Measurements from ENCODE around the gene BEND7.
"Not testable (repeated sequence)": the region's sequence is repeated elsewhere in the genome, so short reads cannot be mapped to it uniquely, and the experiment has no call there.

Gene BEND7

DNA sequence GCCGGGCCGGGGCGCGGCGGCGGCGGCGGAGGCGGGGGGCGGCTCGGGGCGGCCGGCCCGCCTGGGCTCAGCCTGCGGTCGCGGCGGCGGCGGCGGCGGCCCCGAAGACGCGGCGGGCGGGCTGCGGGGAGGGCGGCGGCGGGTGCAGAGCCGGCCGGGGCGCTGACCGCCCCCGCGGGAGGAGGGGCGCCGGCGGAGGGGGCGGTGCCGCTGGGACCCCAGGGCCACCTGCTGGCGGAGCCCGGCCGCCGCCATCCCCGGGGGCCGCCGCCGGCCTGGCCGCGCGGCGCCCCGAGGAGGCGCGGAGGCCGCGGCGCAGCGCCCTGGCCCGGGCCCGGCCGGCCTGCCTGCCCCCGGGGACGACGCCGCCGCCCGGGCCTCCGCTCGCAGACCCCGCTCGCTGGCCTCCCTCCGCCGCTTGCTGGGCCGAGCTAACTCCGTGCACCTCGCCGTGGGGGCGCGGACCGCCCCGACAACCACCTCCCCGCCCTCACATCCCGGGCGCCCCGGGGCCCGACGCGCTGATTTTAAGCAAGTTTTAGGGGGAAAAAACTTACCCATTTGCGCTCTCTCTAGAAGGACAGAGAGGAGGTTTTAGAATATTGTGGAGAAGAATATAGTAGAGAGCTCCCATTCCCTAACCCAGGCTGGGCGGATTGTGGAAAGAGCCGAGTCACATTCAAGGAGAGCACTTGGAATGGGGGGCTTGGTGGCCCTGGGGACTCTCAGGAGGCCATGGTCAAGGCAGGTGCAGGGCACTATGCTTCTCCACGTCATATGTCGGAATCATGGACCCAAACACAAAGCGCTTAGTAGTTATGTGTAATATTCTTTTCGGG, at the start of gene BEND7:
Gene BEND7 (minus strand): TSS at position 140 of the 839 bp plus-strand sequence. CDS start 481 bp downstream, outside the sequence.
- DNase-seq (ENCODE audit: low spot score) = peak; percentile 57

- DNase-seq (ENCODE audit: low spot score) = no peak
Measured at GRCh38 chr10:13573960-13574359, 45.1 kb upstream of the BEND7 start.

DNA sequence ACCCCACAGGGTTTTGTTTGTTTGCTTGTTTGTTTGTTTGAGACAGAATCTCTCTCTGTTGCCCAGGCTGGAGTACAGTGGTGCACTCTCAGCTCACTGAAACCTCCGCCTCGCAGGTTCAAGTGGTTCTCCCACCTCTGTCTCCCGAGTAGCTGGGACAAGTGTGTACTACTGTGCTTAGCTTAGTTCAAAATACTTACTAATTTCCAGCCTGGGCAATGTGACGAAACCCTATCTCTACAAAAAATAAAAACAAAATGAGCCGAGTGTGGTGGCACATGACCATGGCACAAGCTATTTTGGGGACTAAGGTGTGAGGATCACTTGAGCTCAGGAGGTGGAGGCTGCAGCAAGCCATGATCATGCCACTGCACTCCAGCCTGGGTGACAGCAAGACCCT, 42.7 kb upstream of the BEND7 start:
- no peak for DNase-seq (ENCODE audit: low spot score)

GRCh38 chr10:13567030-13567429, 38.2 kb upstream of the BEND7 start:
- DNase-seq (ENCODE audit: low spot score) = no peak

DNA sequence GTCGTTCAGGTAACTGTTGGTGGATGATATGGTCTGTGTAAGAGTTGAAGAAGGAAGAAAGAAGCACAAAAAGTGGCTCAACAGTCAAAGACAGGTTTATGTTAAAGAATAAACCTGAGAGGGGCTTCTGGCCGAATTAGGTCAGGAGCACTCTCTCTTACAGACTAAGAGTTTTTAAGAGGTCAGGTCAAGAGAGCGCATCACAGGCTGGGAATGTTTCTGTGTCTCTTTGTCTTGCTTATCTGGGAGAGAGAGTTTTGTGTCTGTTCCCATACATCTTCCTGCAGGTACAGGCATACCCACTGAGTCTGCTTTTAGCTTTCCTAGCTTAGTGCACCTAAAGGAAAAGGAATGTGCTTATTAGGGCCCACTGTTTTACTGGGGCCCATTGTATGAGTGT, 35.8 kb upstream of the BEND7 start:
- DNase-seq (ENCODE audit: low spot score) = no peak

GRCh38 chr10:13563481-13564445, 34.9 kb upstream of the BEND7 start:
- DNase-seq (ENCODE audit: low spot score) = no peak

DNA sequence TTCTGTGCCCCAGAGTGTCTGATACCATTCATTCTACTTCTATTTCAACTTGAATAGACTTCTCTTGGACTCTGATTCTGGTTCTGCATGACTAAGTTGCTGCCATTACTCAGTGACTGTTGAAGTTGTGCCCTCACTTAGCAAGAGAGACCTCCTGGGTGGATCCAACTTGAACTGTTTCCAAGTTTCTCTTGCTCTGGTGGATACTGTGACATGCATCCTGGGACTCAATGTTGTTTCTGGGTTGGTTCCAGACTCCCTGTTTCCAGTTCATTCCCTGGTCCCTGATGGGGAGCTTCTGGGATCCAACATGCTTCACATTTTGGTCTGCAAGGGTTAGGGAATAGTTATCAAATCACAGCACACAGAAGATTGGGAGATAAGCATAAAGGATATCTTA, 31.8 kb upstream of the BEND7 start:
- no peak for DNase-seq (ENCODE audit: low spot score)

DNA sequence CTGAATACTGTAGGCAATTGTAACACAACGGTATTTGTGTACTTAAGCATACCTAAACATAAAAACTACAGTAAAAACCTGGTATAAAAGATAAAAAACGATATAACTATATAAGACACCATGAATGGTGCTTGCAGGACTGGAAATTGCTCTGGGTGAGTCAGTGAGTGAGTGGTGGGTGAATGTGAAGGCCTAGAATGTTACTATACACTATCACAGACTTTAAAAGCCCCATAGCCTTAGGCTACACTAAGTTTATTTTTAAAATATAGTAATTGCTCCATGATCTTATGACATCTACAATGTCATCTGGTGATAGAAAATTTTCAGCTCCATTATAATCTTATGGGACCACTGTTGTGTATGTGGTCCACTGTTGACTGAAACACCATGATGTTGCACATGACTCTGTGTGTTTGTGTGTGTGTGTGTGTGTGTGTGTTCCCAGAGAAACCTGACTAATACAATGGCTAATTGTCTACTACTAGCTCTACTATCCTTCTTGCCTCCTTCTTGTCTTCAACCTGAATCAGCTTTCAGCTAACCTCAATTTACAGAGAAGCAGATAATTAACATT, 30.4 kb upstream of the BEND7 start:
- DNase-seq (ENCODE audit: low spot score) = no peak

GRCh38 chr10:13555884-13556510, 27.2 kb upstream of the BEND7 start:
- DNase-seq (ENCODE audit: low spot score) = no peak

DNA sequence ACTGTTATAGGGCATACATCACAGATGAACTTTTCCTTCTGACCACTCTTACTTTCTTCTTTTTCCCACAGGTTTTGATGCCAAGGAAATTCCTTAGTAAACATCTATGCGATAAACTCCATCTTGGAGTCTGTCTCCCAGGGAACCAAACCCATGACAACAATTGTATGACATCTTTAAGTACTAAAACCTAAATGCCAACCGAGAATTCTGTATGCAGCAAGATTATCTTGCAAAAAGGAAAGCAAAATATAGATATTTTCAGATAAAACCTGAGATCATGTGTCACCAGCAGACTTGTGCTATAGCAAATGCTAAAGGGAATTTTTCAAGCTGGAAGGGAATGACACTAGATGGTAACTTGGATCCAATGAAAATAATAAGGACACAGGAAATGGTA, 22.0 kb upstream of the BEND7 start:
- no peak for DNase-seq (ENCODE audit: low spot score)

- no peak for DNase-seq (ENCODE audit: low spot score)
Measured at GRCh38 chr10:13542533-13542932, 13.7 kb upstream of the BEND7 start.

- not testable (repeated sequence) for DNase-seq (ENCODE audit: low spot score)
Measured at GRCh38 chr10:13537985-13538384, 9.2 kb upstream of the BEND7 start.

DNA sequence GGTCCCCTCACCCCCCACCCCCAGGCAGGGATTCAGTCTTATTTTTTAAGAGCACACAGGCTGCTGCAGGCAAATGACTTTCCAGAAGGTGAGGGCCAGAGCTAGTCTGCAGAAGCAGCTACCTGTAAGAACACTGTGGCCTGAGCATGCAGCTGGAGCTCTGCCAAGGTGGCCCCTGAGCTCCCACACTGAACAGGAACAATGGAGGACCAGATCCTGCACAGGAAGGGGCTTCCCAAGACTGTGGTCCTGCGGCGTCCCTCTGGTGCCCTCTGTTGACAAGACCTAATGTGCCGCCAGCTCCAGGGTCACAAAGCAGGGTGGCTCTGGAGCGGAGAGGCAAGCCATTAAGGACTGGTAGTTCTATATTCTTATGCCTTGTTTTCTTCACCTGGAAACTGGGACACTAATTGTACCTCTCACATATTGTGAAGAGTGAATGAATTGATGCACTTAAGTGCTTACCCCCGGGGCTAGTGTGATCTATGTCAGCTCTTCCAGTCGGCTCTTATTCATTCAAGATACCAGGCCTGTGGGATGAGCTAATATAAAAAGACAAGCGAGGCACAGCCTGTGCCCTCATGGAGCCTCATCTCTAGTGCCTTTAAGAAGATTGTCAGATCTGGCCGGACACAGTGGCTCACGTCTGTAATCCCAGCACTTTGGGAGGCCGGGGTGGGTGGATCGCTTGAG, 8.0 kb upstream of the BEND7 start:
- DNase-seq (ENCODE audit: low spot score) = peak; percentile 29

DNA sequence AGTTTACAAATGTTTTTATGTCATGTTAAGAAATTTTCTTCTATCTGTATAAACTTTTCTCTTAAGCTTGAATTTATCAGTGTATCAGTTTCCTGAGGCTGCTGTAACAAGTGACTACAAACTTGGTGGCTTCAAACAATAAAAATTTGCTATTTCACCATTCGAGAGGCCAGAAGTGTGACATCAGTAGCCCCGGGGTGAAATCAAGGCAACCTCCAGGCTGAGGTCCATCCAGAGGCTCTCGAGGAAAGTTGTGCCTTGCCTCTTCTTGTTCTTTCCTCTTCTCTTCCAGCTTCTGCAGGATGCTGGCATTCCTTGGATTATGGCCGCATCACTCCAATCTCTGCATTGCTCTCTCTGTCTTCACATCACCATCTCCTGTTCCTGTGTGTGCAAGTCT, 6.5 kb upstream of the BEND7 start:
- DNase-seq (ENCODE audit: low spot score) = no peak

DNA sequence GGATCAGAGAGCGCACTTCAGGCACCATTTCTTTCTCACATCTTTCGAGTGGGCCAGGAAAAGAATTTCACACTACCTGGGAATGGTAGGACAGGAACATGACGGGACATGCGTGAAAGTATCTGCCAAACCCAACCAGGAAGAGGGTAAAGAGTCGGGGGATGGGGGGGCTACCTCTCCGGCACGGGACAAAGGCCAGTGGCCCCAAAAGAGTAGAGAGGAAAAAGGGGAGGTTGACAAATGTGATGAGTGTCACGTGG, 830 bp upstream of the BEND7 start:
- no peak for DNase-seq (ENCODE audit: low spot score)

DNA sequence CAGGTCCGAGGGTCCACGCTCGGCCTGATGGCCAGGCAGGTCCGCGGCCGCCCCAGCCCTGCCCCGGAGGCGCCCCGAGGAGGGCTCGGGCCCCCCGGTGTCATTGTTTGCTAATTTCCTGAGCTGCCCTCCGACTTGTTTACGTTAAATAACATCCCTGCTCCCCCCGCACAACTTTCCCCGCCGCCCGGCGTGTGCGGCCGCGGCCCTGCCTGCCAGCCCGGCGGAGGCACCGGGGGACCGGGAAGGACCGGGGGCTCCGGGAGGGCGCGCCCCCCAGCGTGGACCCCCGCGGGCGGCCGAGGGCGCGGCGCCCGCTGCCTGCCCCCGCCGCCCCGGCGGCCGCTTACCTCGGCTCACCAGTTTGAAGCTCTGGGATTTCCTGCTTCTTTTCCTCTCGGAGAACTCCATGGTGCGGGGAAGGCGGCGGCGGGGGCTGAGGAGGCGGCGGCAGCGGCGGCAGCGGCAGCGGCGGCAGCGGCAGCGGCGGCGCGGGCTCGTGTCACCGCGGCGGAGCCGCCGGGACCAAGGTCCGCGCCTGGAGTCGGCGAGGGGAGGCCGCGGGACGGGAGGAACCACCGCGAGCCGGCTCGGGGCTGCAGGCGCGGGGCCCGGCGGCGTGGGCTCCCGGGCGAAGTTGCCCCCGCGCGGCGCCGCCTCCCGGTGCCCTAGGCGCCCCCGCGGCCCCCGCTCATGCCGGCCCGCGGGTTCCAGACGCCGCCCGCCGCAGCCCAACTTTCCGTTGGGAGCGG, 515 bp downstream of the BEND7 start:
- peak; percentile 30 for DNase-seq (ENCODE audit: low spot score)

DNA sequence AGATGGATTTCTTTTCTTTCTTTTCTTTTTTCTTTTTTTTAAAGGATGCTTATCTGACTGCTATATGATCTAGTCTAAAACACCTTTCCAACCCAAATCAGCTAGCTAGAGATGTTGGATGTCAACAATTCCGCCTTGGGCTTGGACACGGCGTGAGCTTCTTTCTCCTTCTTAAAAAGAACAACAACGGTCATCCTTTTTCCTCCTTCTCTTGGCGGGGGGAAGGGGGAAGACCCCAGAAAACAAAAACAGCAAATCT, 1.0 kb downstream of the BEND7 start:
- DNase-seq (ENCODE audit: low spot score) = no peak

DNA sequence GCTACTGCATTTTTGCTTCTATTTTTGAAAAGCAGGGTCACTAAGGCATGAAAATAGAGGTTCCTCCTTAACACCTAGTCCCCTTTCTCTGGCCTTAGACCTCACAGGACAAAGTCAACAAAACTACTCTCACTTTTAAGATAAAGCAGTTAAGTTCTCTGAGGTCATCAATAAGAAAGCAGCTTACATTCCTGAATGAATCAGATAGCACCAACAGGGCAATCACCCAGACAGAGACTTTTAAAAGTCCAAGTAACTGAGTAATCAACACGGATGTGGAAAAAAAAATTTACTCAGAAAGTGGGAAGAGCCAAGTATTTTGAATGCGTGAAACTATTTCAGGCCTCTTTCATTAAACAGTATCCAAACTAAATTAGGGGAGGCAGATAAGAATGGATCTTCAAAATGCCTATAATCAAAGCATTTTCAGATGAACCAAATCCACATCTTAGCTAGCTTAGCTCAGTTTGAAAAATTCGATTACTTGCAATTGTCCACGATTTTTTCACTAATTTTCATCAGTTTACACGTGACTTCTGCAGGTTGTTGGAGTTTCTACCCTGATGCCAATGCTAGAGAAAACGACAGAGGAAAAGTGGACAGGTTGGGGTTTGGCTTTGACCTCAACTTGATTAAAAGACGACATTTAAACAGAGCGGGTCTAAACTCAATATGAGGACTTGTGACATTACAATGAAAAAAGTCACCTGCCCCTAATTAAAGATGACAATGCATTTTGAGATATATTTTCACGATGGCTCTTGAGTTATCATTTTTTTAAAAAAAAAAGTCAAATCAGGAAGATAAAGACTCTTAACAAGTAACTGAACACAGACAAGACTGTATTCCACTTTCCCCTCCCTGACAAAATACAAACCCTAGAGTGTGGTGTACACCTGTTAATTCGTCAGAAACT, 1.6 kb downstream of the BEND7 start:
- DNase-seq (ENCODE audit: low spot score) = no peak

GRCh38 chr10:13525663-13526062, 3.2 kb downstream of the BEND7 start:
- DNase-seq (ENCODE audit: low spot score) = no peak

- DNase-seq (ENCODE audit: low spot score) = no peak
Measured at GRCh38 chr10:13521026-13521425, 7.8 kb downstream of the BEND7 start.

Data from germinal center (tissue), 1 donor.